Keratinocyte (primary cell): ENCODE measurements around the gene SLC12A3. TPM values are rescaled to one million over a fixed set of nuclear protein-coding genes. Genes with fewer than 3 reads are reported as not detected.

ENCODE experiments used
- DNase-seq: peaks from one replicate; pipeline ENCODE4 v3.0.0-alpha.2; 2011; ENCODE audit warnings: low read depth, missing footprints, low spot score
- FAIRE-seq: peaks from 2 replicates; lab custom pipeline; 2011; peaks lifted over from hg19 to GRCh38; lab: Jason Lieb, UNC
- H2AFZ ChIP-seq: 2 replicates; pipeline ENCODE4 v1.6.0; 2012; ENCODE audit warnings: low read length, control low read depth, inconsistent platforms; ENCODE audit not compliant: control insufficient read depth
- H3K27ac ChIP-seq: 2 replicates; pipeline ENCODE4 v1.5.1; 2011; ENCODE audit warnings: low read length; ENCODE audit not compliant: control insufficient read depth, insufficient read depth
- H3K27me3 ChIP-seq: 3 replicates; pipeline ENCODE4 v1.6.0; 2011; ENCODE audit warnings: low read length; ENCODE audit not compliant: control insufficient read depth, insufficient read depth; ENCODE audit errors: extremely low read depth
- H3K36me3 ChIP-seq, 2 experiments: 2 replicates in 1 of 2; 3 replicates in 1 of 2; pipeline ENCODE4 v1.5.1; 2011; ENCODE audit warnings: low read length in 2 of 2, mild to moderate bottlenecking in 1 of 2; ENCODE audit not compliant: control insufficient read depth in 2 of 2, insufficient read depth in 2 of 2; ENCODE audit errors: extremely low read depth in 1 of 2
- H3K4me1 ChIP-seq: 3 replicates; pipeline ENCODE4 v1.5.1; 2011; ENCODE audit warnings: low read length; ENCODE audit not compliant: control insufficient read depth, insufficient read depth; ENCODE audit errors: extremely low read depth
- H3K4me2 ChIP-seq: 3 replicates; pipeline ENCODE4 v1.6.0; 2011; ENCODE audit warnings: low read depth, low read length; ENCODE audit not compliant: control insufficient read depth, insufficient read depth; ENCODE audit errors: extremely low read depth
- H3K4me3 ChIP-seq, 3 experiments: fragments of 200-600 bp in 1 of 3; sonication (generic) in 1 of 3; 2 replicates in 2 of 3; 3 replicates in 1 of 3; pipeline ENCODE4 v1.5.1; 2011 to 2016; ENCODE audit warnings: low read length in 3 of 3, mild to moderate bottlenecking in 3 of 3, control low read depth in 2 of 3, inconsistent platforms in 1 of 3, low read depth in 1 of 3, mixed read lengths in 1 of 3, mixed run types in 1 of 3, moderate library complexity in 1 of 3; ENCODE audit not compliant: control insufficient read depth in 2 of 3, insufficient read depth in 2 of 3; ENCODE audit errors: extremely low read depth in 1 of 3
- H3K79me2 ChIP-seq: 2 replicates; pipeline ENCODE4 v1.6.0; 2012; ENCODE audit warnings: low read length; ENCODE audit not compliant: control insufficient read depth, insufficient read depth
- H3K9ac ChIP-seq: 3 replicates; pipeline ENCODE4 v1.6.0; 2011; ENCODE audit warnings: low read length; ENCODE audit not compliant: control insufficient read depth, insufficient read depth; ENCODE audit errors: extremely low read depth
- H3K9me1 ChIP-seq: 3 replicates; pipeline ENCODE4 v1.6.0; 2011; ENCODE audit warnings: low read length; ENCODE audit not compliant: control insufficient read depth, insufficient read depth; ENCODE audit errors: extremely low read depth
- H3K9me3 ChIP-seq: 2 replicates; pipeline ENCODE4 v1.5.1; 2012; ENCODE audit warnings: low read depth, low read length; ENCODE audit not compliant: control insufficient read depth
- H4K20me1 ChIP-seq: 3 replicates; pipeline ENCODE4 v1.6.0; 2011; ENCODE audit warnings: low read length; ENCODE audit not compliant: control insufficient read depth, insufficient read depth; ENCODE audit errors: extremely low read depth
- EZH2 ChIP-seq: IDR thresholded peaks from one replicate; pipeline ENCODE4 v1.6.1; 2012; ENCODE audit warnings: inconsistent platforms, mild to moderate bottlenecking, low read length, moderate library complexity
- dilution Hi-C: fragments of 300-500 bp; cut with MboI; formaldehyde crosslinking; loops from one replicate; pipeline ENCODE4 v1.7.0; 2020; ENCODE audit warnings: low sequenced_read_pairs; ENCODE audit not compliant: extremely low pct_ligation_motif_present
- polyA plus RNA-seq, 5 experiments: library from polyadenylated mRNA; depleted of rRNA in 3 of 5; stranded (reverse) in 3 of 5; stranded (forward) in 1 of 5; unstranded in 1 of 5; fragments of >200 nt; gene quantifications; 1 replicate in 1 of 5; 2 replicates in 3 of 5; 3 replicates in 1 of 5; pipeline versions ENCODE4 v1.2.1 to v1.2.3, GENCODE V29; 2011 to 2012; ENCODE audit warnings: missing spikeins in 2 of 5, low read depth in 1 of 5, low replicate concordance in 1 of 5
- TF ChIP-seq, protein P1 (sequence below), 3 experiments: IDR thresholded peaks in 1 of 3; conservative IDR thresholded peaks in 1 of 3; optimal IDR thresholded peaks in 1 of 3; 2 replicates in 2 of 3; 3 replicates in 1 of 3; pipeline versions ENCODE3 to v1.5.1; 2011; ENCODE audit warnings: low read length in 3 of 3, mild to moderate bottlenecking in 3 of 3, moderate library complexity in 2 of 3, control low read depth in 1 of 3, inconsistent platforms in 1 of 3; ENCODE audit not compliant: insufficient read depth in 2 of 3; ENCODE audit errors: extremely low read depth in 1 of 3

Gene SLC12A3
- polyA plus RNA-seq, 1 donor (not counting 4 experiments of a cell fraction or from before 2014, with no cell fraction given): not detected

DNA sequence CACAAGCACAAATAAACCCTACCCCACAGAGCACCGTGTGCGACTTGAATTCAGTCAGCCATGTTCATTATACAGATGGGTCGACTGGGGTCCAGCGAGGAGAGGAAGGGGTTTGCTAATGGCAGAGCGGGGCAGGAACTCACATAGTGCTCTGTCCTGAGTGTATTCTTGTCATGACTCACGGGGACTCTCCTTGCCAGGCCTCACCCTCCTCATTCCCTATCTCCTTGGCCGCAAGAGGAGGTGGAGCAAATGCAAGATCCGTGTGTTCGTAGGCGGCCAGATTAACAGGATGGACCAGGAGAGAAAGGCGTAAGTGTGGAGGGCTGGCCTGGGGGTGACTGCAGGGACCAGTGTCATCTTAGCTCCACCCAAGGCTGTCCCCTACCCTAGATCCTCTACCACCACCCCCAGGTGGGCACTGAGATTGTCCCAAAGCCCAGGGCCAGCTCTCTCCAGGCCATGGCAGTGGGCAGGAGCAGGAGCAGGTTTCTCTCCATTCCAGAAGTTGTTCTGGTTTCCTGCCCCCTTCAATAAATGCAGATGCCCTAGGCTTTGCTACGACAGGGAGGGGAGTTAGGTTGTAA lies 29.4 kb downstream of the SLC12A3 start:
- DNase-seq: no peak
- no peak for FAIRE-seq
- H3K9me3 ChIP-seq: no peaks in the 10 kb centered on the region
- H3K27me3 ChIP-seq: no peaks in the 10 kb centered on the region
- TF ChIP-seq EZH2: no peak
- TF ChIP-seq, protein P1, sequence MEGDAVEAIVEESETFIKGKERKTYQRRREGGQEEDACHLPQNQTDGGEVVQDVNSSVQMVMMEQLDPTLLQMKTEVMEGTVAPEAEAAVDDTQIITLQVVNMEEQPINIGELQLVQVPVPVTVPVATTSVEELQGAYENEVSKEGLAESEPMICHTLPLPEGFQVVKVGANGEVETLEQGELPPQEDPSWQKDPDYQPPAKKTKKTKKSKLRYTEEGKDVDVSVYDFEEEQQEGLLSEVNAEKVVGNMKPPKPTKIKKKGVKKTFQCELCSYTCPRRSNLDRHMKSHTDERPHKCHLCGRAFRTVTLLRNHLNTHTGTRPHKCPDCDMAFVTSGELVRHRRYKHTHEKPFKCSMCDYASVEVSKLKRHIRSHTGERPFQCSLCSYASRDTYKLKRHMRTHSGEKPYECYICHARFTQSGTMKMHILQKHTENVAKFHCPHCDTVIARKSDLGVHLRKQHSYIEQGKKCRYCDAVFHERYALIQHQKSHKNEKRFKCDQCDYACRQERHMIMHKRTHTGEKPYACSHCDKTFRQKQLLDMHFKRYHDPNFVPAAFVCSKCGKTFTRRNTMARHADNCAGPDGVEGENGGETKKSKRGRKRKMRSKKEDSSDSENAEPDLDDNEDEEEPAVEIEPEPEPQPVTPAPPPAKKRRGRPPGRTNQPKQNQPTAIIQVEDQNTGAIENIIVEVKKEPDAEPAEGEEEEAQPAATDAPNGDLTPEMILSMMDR (optimal IDR thresholded peaks at IDR 0.05 in 1 of 3, IDR thresholded peaks at IDR 0.05 in 1 of 3, conservative IDR thresholded peaks at IDR 0.05 in 1 of 3; ENCODE audit: extremely low read depth in 1 of 3, insufficient read depth in 2 of 3, low read length in 3 of 3): no peak
- no peak overlapping the region for H3K4me3 ChIP-seq
- H3K4me1 ChIP-seq: no peaks in the 10 kb centered on the region
- dilution Hi-C loops: no loop called here
- H3K9ac ChIP-seq: no peak overlapping the region
- H4K20me1 ChIP-seq: no peaks in the 10 kb centered on the region
- no peaks in the 10 kb centered on the region for H3K36me3 ChIP-seq
- H3K9me1 ChIP-seq: no peaks in the 10 kb centered on the region
- no peaks in the 10 kb centered on the region for H3K79me2 ChIP-seq
- H3K4me2 ChIP-seq: no peak overlapping the region
- no peak overlapping the region for H2AFZ ChIP-seq
- no peak overlapping the region for H3K27ac ChIP-seq

DNA sequence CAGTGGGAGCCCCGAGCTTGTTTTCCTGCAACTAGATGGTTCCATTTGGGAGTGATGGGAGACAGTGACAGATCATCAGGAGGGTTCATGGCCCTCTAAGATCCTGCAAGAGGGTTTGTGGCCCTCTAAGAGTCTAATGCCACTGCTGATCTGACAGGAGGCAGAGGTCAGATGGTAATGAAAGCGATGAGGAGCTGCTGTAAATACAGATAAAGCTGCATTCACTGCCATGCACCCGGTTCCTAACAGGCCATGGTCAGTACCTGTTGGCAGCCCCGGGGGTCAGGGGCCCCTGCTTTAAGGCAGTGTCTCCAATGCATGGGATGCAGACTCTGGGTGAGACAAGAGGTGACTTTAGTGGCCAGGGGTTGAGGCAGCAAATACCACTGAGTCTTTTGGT lies 30.8 kb downstream of the SLC12A3 start:
- H4K20me1 ChIP-seq: no peaks in the 10 kb centered on the region
- no peak overlapping the region for H2AFZ ChIP-seq
- FAIRE-seq: no peak

More for the DNA sequence above, 30.8 kb downstream of the SLC12A3 start:
- dilution Hi-C loops: no loop called here
- Histone ChIP-seq H3K4me3 (no peak overlapping the region), H3K79me2 (no peaks in the 10 kb centered on the region), H3K9me3 (no peaks in the 10 kb centered on the region), H3K27ac (no peak overlapping the region), H3K36me3 (no peaks in the 10 kb centered on the region), H3K4me1 (no peaks in the 10 kb centered on the region), H3K9ac (no peak overlapping the region), H3K9me1 (no peaks in the 10 kb centered on the region), H3K4me2 (no peak overlapping the region), H3K27me3 (no peaks in the 10 kb centered on the region)
- no peak for DNase-seq
- TF ChIP-seq, protein P1 (optimal IDR thresholded peaks at IDR 0.05 in 1 of 3, IDR thresholded peaks at IDR 0.05 in 1 of 3, conservative IDR thresholded peaks at IDR 0.05 in 1 of 3; ENCODE audit: extremely low read depth in 1 of 3, insufficient read depth in 2 of 3, low read length in 3 of 3): no peak
- TF ChIP-seq EZH2: no peak
